Stimulated activated naive CD4-positive, alpha-beta T cell treated with Interleukin-2 at 50 U/mL for 16 hours (primary cell): ENCODE data around the gene TBC1D16.

Source experiments
- DNase-seq: peaks from one replicate; lab custom pipeline; 2025; lab: John Stamatoyannopoulos, UW

TBC1D16 gene

GRCh38 chr17:79927688-79928501 lies 107.8 kb downstream of the TBC1D16 start:
- DNase-seq: no peak

- no peak for DNase-seq
These were observed 108.5 kb downstream of the TBC1D16 start for GRCh38 chr17:79927136-79927661.

- no peak for DNase-seq
These were observed 109.0 kb downstream of the TBC1D16 start for GRCh38 chr17:79926605-79927135.

GRCh38 chr17:79926142-79926604 lies 109.5 kb downstream of the TBC1D16 start:
- DNase-seq: no peak

- DNase-seq: no peak
These were observed 110.3 kb downstream of the TBC1D16 start for GRCh38 chr17:79925242-79925957.

GRCh38 chr17:79924639-79924976 lies 111.1 kb downstream of the TBC1D16 start:
- DNase-seq: no peak

- DNase-seq: peak; percentile 11
These were observed 111.6 kb downstream of the TBC1D16 start for GRCh38 chr17:79923974-79924638.

GRCh38 chr17:79922798-79923197 lies 112.9 kb downstream of the TBC1D16 start:
- DNase-seq: no peak

GRCh38 chr17:79922116-79922601 lies 113.5 kb downstream of the TBC1D16 start:
- no peak for DNase-seq

- DNase-seq: no peak
These were observed 114.1 kb downstream of the TBC1D16 start for GRCh38 chr17:79921411-79922115.

GRCh38 chr17:79920751-79921410 lies 114.8 kb downstream of the TBC1D16 start:
- no peak for DNase-seq

- no peak for DNase-seq
These were observed 115.6 kb downstream of the TBC1D16 start for GRCh38 chr17:79919862-79920720.

GRCh38 chr17:79919164-79919585 lies 116.5 kb downstream of the TBC1D16 start:
- DNase-seq: no peak

GRCh38 chr17:79918581-79919163 lies 117.0 kb downstream of the TBC1D16 start:
- no peak for DNase-seq

GRCh38 chr17:79917902-79918484 lies 117.7 kb downstream of the TBC1D16 start:
- no peak for DNase-seq

- DNase-seq: no peak
These were observed 118.4 kb downstream of the TBC1D16 start for GRCh38 chr17:79916991-79917901.

- no peak for DNase-seq
These were observed 119.2 kb downstream of the TBC1D16 start for GRCh38 chr17:79916506-79916905.

GRCh38 chr17:79915850-79916430 lies 119.7 kb downstream of the TBC1D16 start:
- no peak for DNase-seq
